OCI-LY1 (cell line): ENCODE data around the gene CLCA2.
A peak's percentile ranks its signal among the peaks of the same experiment; 100 is the strongest.

Experiments used
- H2AFZ ChIP-seq: fragments of 200-600 bp; sonication (generic), shearing (Covaris generic); 2 replicates; pipeline ENCODE4 v1.6.0; 2014; ENCODE audit warnings: antibody characterized with exemption, mild to moderate bottlenecking, low read length
- H3F3A ChIP-seq: fragments of 200-600 bp; sonication (generic), shearing (Covaris generic); 2 replicates; pipeline ENCODE4 v1.6.0; 2014; ENCODE audit warnings: mild to moderate bottlenecking, antibody characterized with exemption, low read length, moderate library complexity; ENCODE audit not compliant: insufficient read depth
- H3K27ac ChIP-seq: fragments of 200-600 bp; sonication (generic); 2 replicates; pipeline ENCODE4 v1.5.1; 2014; ENCODE audit warnings: low read length, mixed run types, mild to moderate bottlenecking, low read depth; ENCODE audit not compliant: poor library complexity, severe bottlenecking
- H3K27me3 ChIP-seq: fragments of 200-600 bp; sonication (generic); 2 replicates; pipeline ENCODE4 v1.6.0; 2014; ENCODE audit warnings: antibody characterized with exemption, mild to moderate bottlenecking, low read length, moderate library complexity; ENCODE audit not compliant: insufficient read depth
- H3K36me3 ChIP-seq: fragments of 200-600 bp; sonication (generic); 2 replicates; pipeline ENCODE4 v1.6.1; 2014; ENCODE audit warnings: mild to moderate bottlenecking, antibody characterized with exemption, low read length, moderate library complexity, mixed read lengths; ENCODE audit not compliant: insufficient read depth
- H3K4me1 ChIP-seq: fragments of 200-600 bp; sonication (generic); 2 replicates; pipeline ENCODE4 v1.5.1; 2014; ENCODE audit warnings: mild to moderate bottlenecking, low read length, moderate library complexity; ENCODE audit not compliant: insufficient read depth, severe bottlenecking
- H3K4me2 ChIP-seq: fragments of 200-600 bp; sonication (generic), shearing (Covaris generic); 2 replicates; pipeline ENCODE4 v1.6.1; 2014; ENCODE audit warnings: low read length
- H3K4me3 ChIP-seq: fragments of 200-600 bp; sonication (generic); 2 replicates; pipeline ENCODE4 v1.5.1; 2014; ENCODE audit warnings: low read length, low read depth, mild to moderate bottlenecking, mixed read lengths; ENCODE audit not compliant: poor library complexity, severe bottlenecking
- H3K79me2 ChIP-seq: fragments of 200-600 bp; shearing (Covaris generic); 2 replicates; pipeline ENCODE4 v1.6.1; 2016; ENCODE audit warnings: mixed run types, low read length, mixed read lengths; ENCODE audit not compliant: insufficient read depth
- H3K9ac ChIP-seq: fragments of 200-600 bp; sonication (generic), shearing (Covaris generic); 2 replicates; pipeline ENCODE4 v1.6.1; 2014; ENCODE audit warnings: mild to moderate bottlenecking, low read length, mixed read lengths
- H3K9me2 ChIP-seq: fragments of 200-600 bp; sonication (generic), shearing (Covaris generic); 2 replicates; pipeline ENCODE4 v1.6.1; 2014; ENCODE audit warnings: low read depth, mild to moderate bottlenecking, low read length, mixed read lengths
- H3K9me3 ChIP-seq: fragments of 200-600 bp; shearing (Covaris generic); 2 replicates; pipeline ENCODE4 v1.6.1; 2014; ENCODE audit warnings: low read length, mixed read lengths
- H4K20me1 ChIP-seq: fragments of 200-600 bp; sonication (generic), shearing (Covaris generic); 2 replicates; pipeline ENCODE4 v1.6.0; 2016; ENCODE audit warnings: mild to moderate bottlenecking, low read length; ENCODE audit not compliant: insufficient read depth
- EZH2 ChIP-seq: fragments of 200-600 bp; sonication (generic), shearing (Covaris generic); IDR thresholded peaks from 2 replicates; pipeline ENCODE4 v1.8.0; 2017; ENCODE audit warnings: borderline replicate concordance, mixed run types, mild to moderate bottlenecking, antibody characterized with exemption, low read length, moderate library complexity, mixed read lengths
- TF ChIP-seq, protein P1 (sequence below): fragments of 200-600 bp; sonication (generic), shearing (Covaris generic); IDR thresholded peaks from 2 replicates; pipeline ENCODE4 v1.5.1; 2017; ENCODE audit warnings: mild to moderate bottlenecking, antibody characterized with exemption, low read length, moderate library complexity, mixed read lengths

The CLCA2 gene

DNA sequence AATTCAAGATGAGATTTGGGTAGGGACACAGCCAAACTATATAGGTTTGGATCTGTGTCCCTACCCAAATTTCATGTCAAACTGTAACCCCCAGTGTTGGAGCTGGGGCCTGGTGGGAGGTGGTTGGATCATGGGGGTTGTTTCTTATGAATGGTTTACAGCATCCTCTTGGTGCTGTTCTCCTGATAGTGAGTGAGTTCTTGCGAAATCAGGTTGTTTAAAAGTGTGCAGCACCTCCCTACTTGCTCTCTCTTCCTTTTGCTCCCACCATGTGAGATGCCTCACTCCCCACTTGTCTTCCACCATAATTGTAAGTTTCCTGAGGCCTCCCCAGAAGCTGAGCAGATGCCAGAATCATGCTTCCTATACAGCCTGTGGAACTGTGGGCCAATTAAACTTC, 45.2 kb upstream of the CLCA2 start:
- H3F3A ChIP-seq: no peaks in the 10 kb centered on the region
- TF ChIP-seq EZH2: no peak
- TF ChIP-seq, protein P1, sequence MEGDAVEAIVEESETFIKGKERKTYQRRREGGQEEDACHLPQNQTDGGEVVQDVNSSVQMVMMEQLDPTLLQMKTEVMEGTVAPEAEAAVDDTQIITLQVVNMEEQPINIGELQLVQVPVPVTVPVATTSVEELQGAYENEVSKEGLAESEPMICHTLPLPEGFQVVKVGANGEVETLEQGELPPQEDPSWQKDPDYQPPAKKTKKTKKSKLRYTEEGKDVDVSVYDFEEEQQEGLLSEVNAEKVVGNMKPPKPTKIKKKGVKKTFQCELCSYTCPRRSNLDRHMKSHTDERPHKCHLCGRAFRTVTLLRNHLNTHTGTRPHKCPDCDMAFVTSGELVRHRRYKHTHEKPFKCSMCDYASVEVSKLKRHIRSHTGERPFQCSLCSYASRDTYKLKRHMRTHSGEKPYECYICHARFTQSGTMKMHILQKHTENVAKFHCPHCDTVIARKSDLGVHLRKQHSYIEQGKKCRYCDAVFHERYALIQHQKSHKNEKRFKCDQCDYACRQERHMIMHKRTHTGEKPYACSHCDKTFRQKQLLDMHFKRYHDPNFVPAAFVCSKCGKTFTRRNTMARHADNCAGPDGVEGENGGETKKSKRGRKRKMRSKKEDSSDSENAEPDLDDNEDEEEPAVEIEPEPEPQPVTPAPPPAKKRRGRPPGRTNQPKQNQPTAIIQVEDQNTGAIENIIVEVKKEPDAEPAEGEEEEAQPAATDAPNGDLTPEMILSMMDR: no peak
- H3K9me3 ChIP-seq: peaks cover 12% of the 10 kb centered on the region; the same call in 1 of the 2 replicates
- no peaks in the 10 kb centered on the region for H3K9me2 ChIP-seq
- no peak overlapping the region for H2AFZ ChIP-seq
- no peaks in the 10 kb centered on the region for H3K4me1 ChIP-seq
- no peak overlapping the region for H3K4me2 ChIP-seq
- peaks cover under 1% of the 10 kb centered on the region; the same call in 1 of the 2 replicates for H3K36me3 ChIP-seq
- H3K4me3 ChIP-seq: no peak overlapping the region
- no peaks in the 10 kb centered on the region for H4K20me1 ChIP-seq
- no peak overlapping the region for H3K27ac ChIP-seq
- no peak overlapping the region for H3K9ac ChIP-seq
- H3K27me3 ChIP-seq: no peaks in the 10 kb centered on the region
- H3K79me2 ChIP-seq: no peaks in the 10 kb centered on the region

DNA sequence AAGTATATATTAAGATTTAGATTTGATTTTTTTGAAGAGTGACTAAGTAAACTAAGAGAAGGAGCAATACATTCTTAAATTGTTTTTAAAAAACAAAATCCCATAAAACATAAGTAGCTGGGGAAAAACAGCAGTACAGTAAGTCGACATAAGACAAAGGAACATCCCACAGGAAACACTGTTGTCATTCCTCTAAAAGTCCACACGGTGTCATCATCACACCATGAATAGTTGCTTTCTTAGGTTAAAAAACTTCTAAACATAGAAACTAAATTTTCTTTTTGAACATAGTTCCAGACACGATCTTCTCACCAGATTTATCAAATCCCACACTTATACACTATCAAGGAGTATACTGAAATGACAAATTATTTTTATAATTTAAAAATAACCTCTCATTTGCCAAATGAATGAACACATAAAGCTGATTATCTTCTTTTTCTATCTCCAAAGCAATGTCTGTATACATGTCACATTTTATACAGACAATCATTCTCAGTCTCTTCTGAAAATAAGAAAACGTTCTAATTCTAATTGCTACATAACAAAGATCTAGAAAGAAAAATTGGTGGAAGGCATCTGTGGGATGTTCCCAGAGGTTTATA, 43.6 kb upstream of the CLCA2 start:
- Histone ChIP-seq H3K4me1 (no peaks in the 10 kb centered on the region), H3K9me3 (peaks cover 12% of the 10 kb centered on the region; the same call in 1 of the 2 replicates), H3K27me3 (no peaks in the 10 kb centered on the region), H3K79me2 (no peaks in the 10 kb centered on the region), H2AFZ (no peak overlapping the region), H3K9ac (no peak overlapping the region), H3K4me3 (no peak overlapping the region), H3K9me2 (no peaks in the 10 kb centered on the region), H3F3A (no peaks in the 10 kb centered on the region), H3K4me2 (no peak overlapping the region), H4K20me1 (no peaks in the 10 kb centered on the region), H3K36me3 (no peaks in the 10 kb centered on the region), H3K27ac (no peak overlapping the region)
- TF ChIP-seq, protein P1: peak; percentile 68
- TF ChIP-seq EZH2: no peak

DNA sequence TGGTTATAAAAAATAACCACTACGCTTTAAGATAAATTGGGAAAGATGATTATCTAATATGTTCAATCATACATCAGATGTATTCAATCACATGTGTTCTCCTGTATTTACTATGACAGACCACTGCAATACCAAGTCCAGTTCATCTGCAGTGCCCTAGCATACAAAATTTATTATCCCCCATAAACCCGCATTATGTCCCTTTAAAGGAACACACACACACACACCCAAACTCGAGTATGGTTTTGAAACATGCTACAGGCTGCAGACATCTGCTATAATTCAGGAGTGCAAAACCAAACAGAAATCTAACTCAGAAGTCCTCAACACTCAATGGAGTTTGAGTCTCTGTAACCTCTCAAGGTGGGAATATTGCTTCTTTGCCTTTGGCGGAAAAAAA, 42.7 kb upstream of the CLCA2 start:
- Histone ChIP-seq H2AFZ (no peak overlapping the region), H3K27ac (no peak overlapping the region), H3K27me3 (no peaks in the 10 kb centered on the region), H3K9me2 (no peaks in the 10 kb centered on the region), H3K79me2 (no peaks in the 10 kb centered on the region), H3K9me3 (peaks cover 11% of the 10 kb centered on the region; the same call in 1 of the 2 replicates), H3F3A (no peaks in the 10 kb centered on the region), H3K36me3 (no peaks in the 10 kb centered on the region), H3K4me2 (no peak overlapping the region), H4K20me1 (no peaks in the 10 kb centered on the region), H3K4me1 (no peaks in the 10 kb centered on the region), H3K4me3 (no peak overlapping the region), H3K9ac (no peak overlapping the region)
- TF ChIP-seq EZH2: no peak
- TF ChIP-seq, protein P1: no peak
